T-helper 17 cell (primary cell): ENCODE data around the gene CCDC30. TPM values are rescaled to one million over a fixed set of nuclear protein-coding genes. Genes with fewer than 3 reads are reported as not detected.
"Not testable (repeated sequence)": the region's sequence is repeated elsewhere in the genome, so short reads cannot be mapped to it uniquely, and the experiment has no call there.

Experiments
- ATAC-seq: fragments of 150-1000 bp; cut with Tn5 transposase; 2 replicates; pipeline ENCODE4 v1.10.0; 2021; ENCODE audit warnings: mild to moderate bottlenecking, moderate library complexity
- DNase-seq, 3 donors: peaks; one replicate each; pipeline versions ENCODE4 v3.0.0 to v3.0.0-alpha.2; 2020 to 2021
- H3K9me3 ChIP-seq: one replicate; pipeline ENCODE4 v1.7.0; 2013; ENCODE audit warnings: low read length, mild to moderate bottlenecking; ENCODE audit not compliant: control insufficient read depth, poor library complexity, severe bottlenecking
- H3K27ac Mint-ChIP-seq: one replicate; pipeline ENCODE4 v1.8.0; 2022; ENCODE audit warnings: mild to moderate bottlenecking, moderate library complexity, mixed read lengths
- H3K27me3 Mint-ChIP-seq: one replicate; pipeline ENCODE4 v1.8.0; 2022; ENCODE audit warnings: mixed read lengths
- H3K36me3 Mint-ChIP-seq: one replicate; pipeline ENCODE4 v1.8.0; 2022; ENCODE audit warnings: low read depth, mixed read lengths
- H3K4me1 Mint-ChIP-seq: one replicate; pipeline ENCODE4 v1.8.0; 2022; ENCODE audit warnings: mild to moderate bottlenecking, mixed read lengths
- H3K4me3 Mint-ChIP-seq: one replicate; pipeline ENCODE4 v1.8.0; 2022; ENCODE audit warnings: mild to moderate bottlenecking, moderate library complexity, mixed read lengths
- total RNA-seq, 4 donors: library from RNA in 2 of 4; stranded (reverse) in 2 of 4; gene quantifications; one replicate each; pipeline ENCODE4 v1.2.3 and lab custom pipeline; 2022 to 2026

CCDC30 gene
- total RNA-seq, 2 donors from 2014 or later, result 2.9 to 3.9 TPM

DNA sequence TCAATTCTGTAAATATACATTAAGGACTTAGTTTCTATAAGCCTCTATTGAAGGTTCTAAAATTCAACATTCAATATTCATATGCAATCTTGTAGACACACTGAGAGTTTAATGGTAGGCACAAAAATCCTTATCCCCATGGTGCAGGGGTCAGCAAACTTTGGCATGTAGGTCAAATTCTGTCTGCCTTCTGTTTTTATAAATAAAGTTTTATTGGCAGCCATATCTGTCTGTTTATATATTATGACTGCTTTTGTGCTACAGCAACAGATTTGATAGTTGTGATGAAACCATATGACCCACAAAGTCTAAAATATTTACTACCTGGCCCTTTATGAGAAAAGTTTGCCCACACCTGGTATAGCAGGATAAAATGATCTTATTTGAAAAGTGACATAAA is 104.0 kb downstream of the CCDC30 start:
- DNase-seq, result no peak
- no peak overlapping the region for H3K27ac Mint-ChIP-seq
- no peaks in the 10 kb centered on the region for H3K27me3 Mint-ChIP-seq
- no peak overlapping the region for H3K4me3 Mint-ChIP-seq
- H3K4me1 Mint-ChIP-seq, result no peaks in the 10 kb centered on the region
- no peaks in the 10 kb centered on the region for H3K36me3 Mint-ChIP-seq
- H3K9me3 ChIP-seq, result no peaks in the 10 kb centered on the region
- no peak for ATAC-seq

- H3K36me3 Mint-ChIP-seq, result peaks cover 2% of the 10 kb centered on the region
- peak overlapping the region; percentile 45 for H3K27ac Mint-ChIP-seq
- no peaks in the 10 kb centered on the region for H3K27me3 Mint-ChIP-seq
- H3K4me3 Mint-ChIP-seq, result no peak overlapping the region
- ATAC-seq (no peak), DNase-seq (no peak)
- peaks cover 4% of the 10 kb centered on the region for H3K4me1 Mint-ChIP-seq
- H3K9me3 ChIP-seq, result no peaks in the 10 kb centered on the region
These were observed 113.8 kb downstream of the CCDC30 start for GRCh38 chr1:42576935-42577334.

GRCh38 chr1:42586016-42586415 is 122.9 kb downstream of the CCDC30 start:
- no peak overlapping the region for H3K4me3 Mint-ChIP-seq
- ATAC-seq, result no peak
- H3K27ac Mint-ChIP-seq, result no peak overlapping the region
- H3K36me3 Mint-ChIP-seq, result peaks cover 8% of the 10 kb centered on the region
- no peaks in the 10 kb centered on the region for H3K4me1 Mint-ChIP-seq
- no peaks in the 10 kb centered on the region for H3K9me3 ChIP-seq
- DNase-seq, result no peak
- H3K27me3 Mint-ChIP-seq, result no peaks in the 10 kb centered on the region

- no peaks in the 10 kb centered on the region for H3K4me1 Mint-ChIP-seq
- H3K27ac Mint-ChIP-seq, result no peak overlapping the region
- DNase-seq (no peak), ATAC-seq (no peak)
- no peak overlapping the region for H3K4me3 Mint-ChIP-seq
- peaks cover 11% of the 10 kb centered on the region for H3K36me3 Mint-ChIP-seq
- peaks cover 2% of the 10 kb centered on the region for H3K27me3 Mint-ChIP-seq
- no peaks in the 10 kb centered on the region for H3K9me3 ChIP-seq
These were observed 124.7 kb downstream of the CCDC30 start for GRCh38 chr1:42587753-42588152.

DNA sequence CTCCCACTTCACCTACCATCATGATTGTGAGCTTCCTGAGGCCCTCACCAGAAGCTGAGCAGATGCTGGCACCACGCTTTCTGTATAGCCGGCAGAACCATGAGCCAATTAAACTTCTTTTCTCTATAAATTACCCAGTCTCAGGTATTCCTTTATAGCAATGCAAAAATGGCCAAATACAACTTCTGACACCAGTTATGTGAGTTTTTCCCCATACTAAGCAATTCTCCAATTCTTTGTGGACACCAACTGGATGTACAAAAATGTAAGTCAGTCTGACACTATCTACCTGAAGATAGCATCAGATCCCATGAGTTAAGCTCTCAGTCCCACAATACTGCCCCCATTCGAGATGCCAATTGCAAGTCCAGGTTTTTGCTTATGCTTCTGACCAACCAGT is 129.7 kb downstream of the CCDC30 start:
- H3K27me3 Mint-ChIP-seq, result peaks cover 8% of the 10 kb centered on the region
- no peak overlapping the region for H3K27ac Mint-ChIP-seq
- H3K36me3 Mint-ChIP-seq, result peaks cover 11% of the 10 kb centered on the region
- no peak for ATAC-seq
- H3K4me3 Mint-ChIP-seq, result no peak overlapping the region
- DNase-seq, result no peak
- H3K9me3 ChIP-seq, result no peaks in the 10 kb centered on the region
- no peaks in the 10 kb centered on the region for H3K4me1 Mint-ChIP-seq

- ATAC-seq (no peak), DNase-seq (no peak)
- Mint-ChIP-seq H3K27me3 (peaks cover 8% of the 10 kb centered on the region), H3K4me1 (no peaks in the 10 kb centered on the region), H3K36me3 (peaks cover 11% of the 10 kb centered on the region), H3K27ac (no peak overlapping the region), H3K4me3 (no peak overlapping the region)
- no peaks in the 10 kb centered on the region for H3K9me3 ChIP-seq
These were observed 130.5 kb downstream of the CCDC30 start for GRCh38 chr1:42593486-42594100.

GRCh38 chr1:42601472-42601871 is 138.4 kb downstream of the CCDC30 start:
- no peaks in the 10 kb centered on the region for H3K36me3 Mint-ChIP-seq
- no peaks in the 10 kb centered on the region for H3K4me1 Mint-ChIP-seq
- H3K9me3 ChIP-seq, result no peaks in the 10 kb centered on the region
- DNase-seq, result no peak
- no peak overlapping the region for H3K27ac Mint-ChIP-seq
- H3K27me3 Mint-ChIP-seq, result no peaks in the 10 kb centered on the region
- H3K4me3 Mint-ChIP-seq, result no peak overlapping the region
- ATAC-seq, result no peak

DNA sequence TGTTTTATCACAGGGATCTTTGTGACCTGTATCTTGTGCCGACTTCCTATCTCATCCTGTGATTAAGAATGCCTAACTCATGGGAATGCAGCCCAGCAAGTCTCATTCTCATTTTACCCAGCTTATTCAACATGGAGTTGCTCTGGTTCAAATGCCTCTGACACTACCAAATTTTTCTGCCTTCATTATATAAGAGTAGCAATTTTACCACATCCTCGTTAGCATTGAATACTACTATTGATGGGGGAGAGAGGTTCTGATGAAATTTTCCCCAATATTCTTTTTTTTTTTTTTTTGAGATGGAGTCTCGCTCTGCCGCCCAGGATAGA is 150.7 kb downstream of the CCDC30 start:
- no peak overlapping the region for H3K27ac Mint-ChIP-seq
- H3K27me3 Mint-ChIP-seq, result no peaks in the 10 kb centered on the region
- no peaks in the 10 kb centered on the region for H3K9me3 ChIP-seq
- H3K4me3 Mint-ChIP-seq, result no peak overlapping the region
- ATAC-seq (no peak), DNase-seq (no peak)
- H3K36me3 Mint-ChIP-seq, result no peaks in the 10 kb centered on the region
- no peaks in the 10 kb centered on the region for H3K4me1 Mint-ChIP-seq

GRCh38 chr1:42618866-42619265 is 155.8 kb downstream of the CCDC30 start:
- H3K27me3 Mint-ChIP-seq, result no peaks in the 10 kb centered on the region
- H3K4me1 Mint-ChIP-seq, result no peaks in the 10 kb centered on the region
- no peaks in the 10 kb centered on the region for H3K36me3 Mint-ChIP-seq
- no peak overlapping the region for H3K27ac Mint-ChIP-seq
- H3K4me3 Mint-ChIP-seq, result no peak overlapping the region
- no peak for DNase-seq
- ATAC-seq, result no peak
- H3K9me3 ChIP-seq, result no peaks in the 10 kb centered on the region

GRCh38 chr1:42620307-42620706 is 157.2 kb downstream of the CCDC30 start:
- Mint-ChIP-seq H3K4me3 (no peak overlapping the region), H3K4me1 (no peaks in the 10 kb centered on the region), H3K36me3 (peaks cover 4% of the 10 kb centered on the region), H3K27me3 (no peaks in the 10 kb centered on the region), H3K27ac (no peak overlapping the region)
- no peaks in the 10 kb centered on the region for H3K9me3 ChIP-seq
- ATAC-seq (no peak), DNase-seq (no peak)

DNA sequence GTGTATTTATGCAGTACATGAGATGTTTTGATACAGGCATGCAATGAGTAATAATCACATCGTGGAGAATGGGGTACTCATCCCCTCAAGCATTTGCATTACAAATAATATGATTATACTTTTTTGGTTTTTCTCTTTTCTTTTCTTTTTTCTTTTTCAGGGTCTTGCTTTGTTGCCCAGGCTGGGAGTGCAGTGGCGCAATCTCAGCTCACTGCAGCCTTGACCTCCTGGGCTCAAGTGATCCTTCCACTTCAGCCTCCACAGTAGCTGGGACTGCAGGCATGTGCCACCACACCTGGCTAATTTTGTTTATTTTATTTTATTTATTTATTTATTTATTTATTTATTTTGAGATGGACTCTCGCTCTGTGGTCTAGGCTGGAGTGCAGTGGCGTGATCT is 158.1 kb downstream of the CCDC30 start:
- not testable (repeated sequence) for H3K27me3 Mint-ChIP-seq, H3K4me3 Mint-ChIP-seq, DNase-seq, H3K27ac Mint-ChIP-seq, H3K4me1 Mint-ChIP-seq, ATAC-seq, H3K9me3 ChIP-seq, H3K36me3 Mint-ChIP-seq

DNA sequence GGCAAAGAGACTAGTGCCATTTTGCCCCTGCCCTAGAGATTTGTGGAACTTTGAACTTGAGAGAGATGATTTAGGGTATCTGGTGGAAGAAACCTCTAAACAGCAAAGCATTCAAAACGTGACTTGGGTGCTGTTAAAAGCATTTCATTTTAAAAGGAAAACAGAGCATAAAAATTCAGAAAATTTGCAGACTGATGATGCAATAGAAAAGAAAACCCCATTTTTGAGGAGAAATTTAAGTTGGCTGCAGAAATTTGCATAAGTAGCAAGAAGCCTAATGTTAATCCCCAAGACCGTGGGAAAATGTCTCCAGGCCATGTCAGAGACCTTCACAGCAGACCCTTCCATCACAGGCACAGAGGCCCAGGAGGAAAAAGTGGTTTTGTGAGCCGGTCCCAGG is 164.1 kb downstream of the CCDC30 start:
- H3K27me3 Mint-ChIP-seq, H3K27ac Mint-ChIP-seq, H3K36me3 Mint-ChIP-seq, H3K4me1 Mint-ChIP-seq, ATAC-seq, H3K9me3 ChIP-seq, DNase-seq, H3K4me3 Mint-ChIP-seq: not testable (repeated sequence)

- DNase-seq (no peak), ATAC-seq (no peak)
- H3K27me3 Mint-ChIP-seq, result no peaks in the 10 kb centered on the region
- H3K27ac Mint-ChIP-seq, result no peak overlapping the region
- no peaks in the 10 kb centered on the region for H3K4me1 Mint-ChIP-seq
- H3K4me3 Mint-ChIP-seq, result no peak overlapping the region
- peaks cover 2% of the 10 kb centered on the region for H3K36me3 Mint-ChIP-seq
- H3K9me3 ChIP-seq, result no peaks in the 10 kb centered on the region
These were observed 176.0 kb downstream of the CCDC30 start for GRCh38 chr1:42639116-42639515.

- H3K9me3 ChIP-seq, result no peaks in the 10 kb centered on the region
- no peak overlapping the region for H3K27ac Mint-ChIP-seq
- ATAC-seq (no peak), DNase-seq (no peak)
- H3K36me3 Mint-ChIP-seq, result peaks cover 2% of the 10 kb centered on the region
- H3K4me1 Mint-ChIP-seq, result no peaks in the 10 kb centered on the region
- no peaks in the 10 kb centered on the region for H3K27me3 Mint-ChIP-seq
- no peak overlapping the region for H3K4me3 Mint-ChIP-seq
These were observed 183.0 kb downstream of the CCDC30 start for GRCh38 chr1:42646056-42646455.
